MCF 10A (cell line): Measurements from ENCODE around the gene GABBR1. TPM values are rescaled to one million over a fixed set of nuclear protein-coding genes. Genes with fewer than 3 reads are reported as not detected.
A peak's percentile ranks its signal among the peaks of the same experiment; 100 is the strongest.

Experiments used
- BruUV-seq: library from RNA; stranded (reverse); fragments of 400-500 nt; replicated peaks from 2 replicates; lab custom pipeline; 2021; lab: Mats Ljungman, UMichigan
- CTCF ChIA-PET: fragments of 300-600 bp; sonication (Branson Sonifier 250); formaldehyde crosslinking; extraction: SDS; loops from one replicate; lab custom pipeline; 2021; ENCODE audit warnings: antibody characterized with exemption, inconsistent platforms; lab: Yijun Ruan, JAX
- POLR2A ChIA-PET: fragments of 300-600, 350-650 bp; sonication (Branson Sonifier 250); formaldehyde crosslinking; extraction: SDS; loops from one replicate; lab custom pipeline; 2020; ENCODE audit warnings: antibody characterized with exemption, inconsistent platforms; lab: Yijun Ruan, JAX
- DNase-seq: peaks from one replicate; pipeline ENCODE4 v3.0.0-alpha.2; 2018; ENCODE audit not compliant: unreplicated experiment
- H3K27ac Mint-ChIP-seq: one replicate; pipeline ENCODE4 v1.8.0; 2022; ENCODE audit warnings: mild to moderate bottlenecking, low read depth, mixed read lengths; ENCODE audit not compliant: unreplicated experiment
- H3K27me3 Mint-ChIP-seq: one replicate; pipeline ENCODE4 v1.8.0; 2022; ENCODE audit warnings: mixed read lengths; ENCODE audit not compliant: insufficient read depth, unreplicated experiment
- H3K36me3 Mint-ChIP-seq: one replicate; pipeline ENCODE4 v1.8.0; 2022; ENCODE audit warnings: mild to moderate bottlenecking, moderate library complexity, mixed read lengths; ENCODE audit not compliant: insufficient read depth, unreplicated experiment
- H3K4me1 Mint-ChIP-seq: one replicate; pipeline ENCODE4 v1.8.0; 2022; ENCODE audit warnings: mixed read lengths; ENCODE audit not compliant: insufficient read depth, unreplicated experiment
- H3K4me3 Mint-ChIP-seq: one replicate; pipeline ENCODE4 v1.8.0; 2022; ENCODE audit warnings: mild to moderate bottlenecking, moderate library complexity, mixed read lengths; ENCODE audit not compliant: unreplicated experiment
- H3K9me3 Mint-ChIP-seq: one replicate; pipeline ENCODE4 v1.8.0; 2022; ENCODE audit warnings: mixed read lengths; ENCODE audit not compliant: unreplicated experiment
- CTCF ChIP-seq: fragments of 200-600 bp; IDR thresholded peaks from one replicate; pipeline ENCODE4 v1.8.0; 2022; ENCODE audit warnings: antibody characterized with exemption, mild to moderate bottlenecking; ENCODE audit not compliant: unreplicated experiment
- intact Hi-C: fragments of 100-400 bp; cut with micrococcal nuclease; formaldehyde crosslinking; loops from 2 replicates; pipeline ENCODE4 v1.14.1; 2022
- total RNA-seq: library from RNA; stranded (reverse); gene quantifications from 2 replicates; pipeline ENCODE4 v1.2.3, GENCODE V29; 2022

GABBR1 gene
- total RNA-seq, 1 experiment from 2014 or later, result 38.8 TPM

GRCh38 chr6:29649701-29650673 is 17.0 kb upstream of the GABBR1 start:
- ChIA-PET CTCF (interaction anchor here (0.6 to 12.8 kb wide), 36 partner anchors 8 to 1544 kb away, joined by 3 to 369 read pairs (median 5); partner anchors contain the start of gene GABBR1), POLR2A (interaction anchor here (0.5 to 2.8 kb wide), 18 partner anchors 12 to 1064 kb away, joined by 3 to 20 read pairs (median 4); partner anchors contain the start of gene GABBR1)
- peak; percentile 99 for DNase-seq
- peaks cover 7% of the 10 kb centered on the region for H3K4me1 Mint-ChIP-seq
- intact Hi-C loops, result loop anchor here (1.0 to 5.0 kb wide), 2 partner anchors 35 to 197 kb away; no protein-coding TSS in a partner anchor
- H3K9me3 Mint-ChIP-seq, result no peaks in the 10 kb centered on the region
- peak overlapping the region; percentile 97 for H3K27ac Mint-ChIP-seq
- no peaks in the 10 kb centered on the region for H3K27me3 Mint-ChIP-seq
- no peaks in the 10 kb centered on the region for H3K36me3 Mint-ChIP-seq
- TF ChIP-seq CTCF, result peak; percentile 72
- TSS peak; percentile 97 for BruUV-seq
- H3K4me3 Mint-ChIP-seq, result peak overlapping the region; percentile 88

- Mint-ChIP-seq H3K9me3 (no peaks in the 10 kb centered on the region), H3K27me3 (no peaks in the 10 kb centered on the region), H3K4me1 (peaks cover 7% of the 10 kb centered on the region), H3K4me3 (no peak overlapping the region), H3K27ac (no peak overlapping the region), H3K36me3 (no peaks in the 10 kb centered on the region)
- peak; percentile 55 for DNase-seq
- no TSS peak for BruUV-seq
- ChIA-PET POLR2A (interaction anchor here (0.6 to 2.7 kb wide), 5 partner anchors 9 to 74 kb away, joined by 3 to 20 read pairs (median 3); no protein-coding TSS in a partner anchor), CTCF (interaction anchor here (0.5 to 12.8 kb wide), 27 partner anchors 8 to 416 kb away, joined by 3 to 369 read pairs (median 4); partner anchors contain the start of genes GABBR1 and MOG)
- TF ChIP-seq CTCF, result peak; percentile 71
- intact Hi-C loops, result loop anchor here (1.0 kb wide), 1 partner anchor 48 kb away; no protein-coding TSS in a partner anchor
Measured at GRCh38 chr6:29647927-29648642, 15.1 kb upstream of the GABBR1 start.

GRCh38 chr6:29641430-29642148 is 8.6 kb upstream of the GABBR1 start:
- POLR2A ChIA-PET, result interaction anchor here (1.6 to 2.6 kb wide), 2 partner anchors 8 to 11 kb away, joined by 6 read pairs; partner anchors contain the start of gene GABBR1
- DNase-seq, result no peak
- no peak overlapping the region for H3K27ac Mint-ChIP-seq
- intact Hi-C loops, result no loop called here
- no peak overlapping the region for H3K4me3 Mint-ChIP-seq
- no TSS peak for BruUV-seq
- CTCF ChIA-PET, result interaction anchor here (0.7 to 8.0 kb wide), 4 partner anchors 9 to 64 kb away, joined by 3 to 75 read pairs (median 18); no protein-coding TSS in a partner anchor
- H3K4me1 Mint-ChIP-seq, result peaks cover 10% of the 10 kb centered on the region
- no peaks in the 10 kb centered on the region for H3K27me3 Mint-ChIP-seq
- no peaks in the 10 kb centered on the region for H3K36me3 Mint-ChIP-seq
- TF ChIP-seq CTCF, result no peak
- no peaks in the 10 kb centered on the region for H3K9me3 Mint-ChIP-seq
